ENCODE data around the gene IQCB1. TPM values are rescaled to one million over a fixed set of nuclear protein-coding genes. Genes with fewer than 3 reads are reported as not detected.

IQCB1 gene
- total and polyA plus RNA-seq, 9 of the 15 experiments (the other 6 are each of a cell fraction or from before 2014, with no cell fraction given) = 21.1 to 38.1 (median 27.5) TPM

- TF ChIP-seq CTCFL (IDR thresholded peaks at IDR 0.05; ENCODE audit: borderline replicate concordance, insufficient read depth, low read depth, low read length, poor library complexity, severe bottlenecking) (no peak), ZZZ3 (IDR thresholded peaks at IDR 0.05) (no peak), SOX6 (IDR thresholded peaks at IDR 0.05) (no peak), ZBTB1 (CRISPR knock-in tag; IDR thresholded peaks at IDR 0.05; ENCODE audit: borderline replicate concordance, low read depth) (no peak)
Observed at GRCh38 chr3:121730940-121731687, 103.7 kb downstream of the IQCB1 start (continued).

GRCh38 chr3:121724130-121724529 is 110.7 kb downstream of the IQCB1 start:
- DNase-seq (ENCODE audit: extremely low read depth in 1 of 4, low spot score in 3 of 4) (peak in 1 of 4 experiments; percentile 4), FAIRE-seq (no peak), ATAC-seq (no peak)
- Histone ChIP-seq H3K36me3 (ENCODE audit: control insufficient read depth, insufficient read depth, low read length) (peaks cover 46% of the 10 kb centered on the region; the same call in 2 of the 3 replicates), H3K9ac (ENCODE audit: insufficient read depth in 1 of 2, low read depth in 2 of 2, low read length in 2 of 2) (no peak overlapping the region), H3K4me2 (ENCODE audit: insufficient read depth, low read length) (no peak overlapping the region), H3K9me1 (ENCODE audit: control insufficient read depth, insufficient read depth, low read length) (no peaks in the 10 kb centered on the region), H3K79me2 (ENCODE audit: control insufficient read depth, insufficient read depth, low read length) (no peaks in the 10 kb centered on the region), H2AFZ (ENCODE audit: low read depth, low read length) (no peak overlapping the region), H3K9me3 (replicated peaks; ENCODE audit: control insufficient read depth, insufficient read depth, low read depth, low read length) (no peaks in the 10 kb centered on the region), H3K27me3 (ENCODE audit: control insufficient read depth in 2 of 2, insufficient read depth in 2 of 2, low read length in 2 of 2) (no peaks in the 10 kb centered on the region), H4K20me1 (replicated peaks; ENCODE audit: control insufficient read depth, insufficient read depth, low read length) (no peaks in the 10 kb centered on the region), H3K4me3 (no peak overlapping the region), H3K27ac (ENCODE audit: extremely low read depth, low read depth, low read length) (no peak overlapping the region), H3K4me1 (replicated peaks in 1 of 2; ENCODE audit: control insufficient read depth in 2 of 2, insufficient read depth in 2 of 2, low read length in 2 of 2) (no peaks in the 10 kb centered on the region; a peak in 1 of 5 replicates)
- POLR2A ChIA-PET = interaction anchor here (0.6 kb wide), 1 partner anchor 22 kb away, joined by 3 read pairs; no protein-coding TSS in a partner anchor
- intact Hi-C loops (cut with micrococcal nuclease) (no loop called here), in situ Hi-C loops (cut with MboI) (no loop called here)
- TF ChIP-seq MEIS2 (IDR thresholded peaks at IDR 0.05; ENCODE audit: partially characterized antibody) (peak; percentile 20), HDAC6 (IDR thresholded peaks at IDR 0.05; ENCODE audit: low read depth, low read length) (no peak), HMBOX1 (IDR thresholded peaks at IDR 0.05) (peak; percentile 66)
- BruUV-seq (replicated peaks) = no TSS peak
- WGBS (ENCODE audit: insufficient coverage, low coverage, missing lambda C conversion rate) = 22% methylated on average over 1 of the region's 1 CpG
- CTCF ChIA-PET (ENCODE audit: low intra/inter-chr PET ratio) = no interaction called here

Measured in K562 (cell line).